HL-60 (cell line): ENCODE results near the gene DAB2IP.

Source experiments
- CTCF ChIP-seq: IDR thresholded peaks from one replicate; pipeline ENCODE4 v1.5.1; 2011; ENCODE audit warnings: low read length, control low read depth, inconsistent platforms; ENCODE audit not compliant: insufficient read depth
- GABPA ChIP-seq: IDR thresholded peaks from 2 replicates; pipeline ENCODE4 v1.6.1; 2012; ENCODE audit warnings: low read depth
- POLR2AphosphoS5 ChIP-seq: IDR thresholded peaks from 2 replicates; pipeline ENCODE4 v1.6.1; 2012; ENCODE audit warnings: low read depth
- REST ChIP-seq: IDR thresholded peaks from 2 replicates; pipeline ENCODE4 v1.6.1; 2012; ENCODE audit warnings: low read depth; ENCODE audit not compliant: insufficient replicate concordance

DNA sequence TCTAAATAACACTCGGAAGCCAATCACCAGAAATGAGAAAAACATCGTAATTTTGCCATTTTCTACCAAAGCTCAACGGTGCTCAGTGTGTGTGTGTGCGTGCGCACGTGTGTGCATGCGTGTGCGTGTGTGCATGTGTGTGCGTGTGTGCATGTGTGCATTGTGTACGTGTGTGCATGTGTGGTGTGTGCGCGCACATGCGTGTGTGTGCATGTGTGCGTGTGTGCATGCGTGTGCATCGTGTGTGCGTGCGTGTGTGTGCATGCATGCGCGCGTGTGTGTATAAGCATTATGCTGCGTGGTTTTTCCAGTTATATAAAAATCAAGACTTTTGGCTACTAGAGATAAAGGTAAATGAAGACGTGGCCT is 165.0 kb downstream of the DAB2IP start:
- TF ChIP-seq POLR2AphosphoS5: no peak
- TF ChIP-seq CTCF: no peak
- TF ChIP-seq REST: no peak
- no peak for TF ChIP-seq GABPA
